HepG2 (cell line): Measurements from ENCODE around the gene PXMP4. TPM values are rescaled to one million over a fixed set of nuclear protein-coding genes. Genes with fewer than 3 reads are reported as not detected.

Experiments used
- EP300 ChIP-seq, 3 experiments: sonication (generic) in 1 of 3; formaldehyde crosslinking in 1 of 3; IDR thresholded peaks; 2 replicates each; pipeline versions ENCODE4 v1.5.1 to v1.6.1; 2011 to 2020; ENCODE audit warnings: low read depth in 2 of 3, low read length in 2 of 3, borderline replicate concordance in 1 of 3, improper control_type of control experiment in 1 of 3, mild to moderate bottlenecking in 1 of 3, missing genetic modification reagents in 1 of 3, moderate library complexity in 1 of 3
- GLI4 ChIP-seq: sonication (generic); formaldehyde crosslinking; IDR thresholded peaks from 2 replicates; pipeline ENCODE4 v1.5.1; 2020; ENCODE audit warnings: missing genetic modification reagents, mild to moderate bottlenecking, moderate library complexity, borderline replicate concordance
- MAF1 ChIP-seq: sonication (generic); formaldehyde crosslinking; IDR thresholded peaks from 2 replicates; pipeline ENCODE4 v1.5.0; 2020; ENCODE audit warnings: missing genetic modification reagents, borderline replicate concordance
- RFXAP ChIP-seq: sonication (generic); formaldehyde crosslinking; IDR thresholded peaks from 2 replicates; pipeline ENCODE4 v1.4.0; 2020; ENCODE audit warnings: missing genetic modification reagents, borderline replicate concordance
- ZNF225 ChIP-seq: sonication (generic); formaldehyde crosslinking; IDR thresholded peaks from 2 replicates; pipeline ENCODE4 v1.4.0; 2020; ENCODE audit warnings: mild to moderate bottlenecking, missing genetic modification reagents
- ZNF253 ChIP-seq: sonication (generic); formaldehyde crosslinking; IDR thresholded peaks from 2 replicates; pipeline ENCODE4 v1.8.0; 2022; ENCODE audit warnings: mild to moderate bottlenecking, missing genetic modification reagents, borderline replicate concordance
- ZNF367 ChIP-seq: sonication (generic); formaldehyde crosslinking; IDR thresholded peaks from 2 replicates; pipeline ENCODE4 v1.4.0; 2020; ENCODE audit warnings: missing genetic modification reagents, borderline replicate concordance
- ZNF569 ChIP-seq: sonication (generic); formaldehyde crosslinking; IDR thresholded peaks from 2 replicates; pipeline ENCODE4 v1.5.0; 2020; ENCODE audit warnings: mild to moderate bottlenecking, missing genetic modification reagents, moderate library complexity, borderline replicate concordance
- ZNF773 ChIP-seq: sonication (generic); formaldehyde crosslinking; IDR thresholded peaks from 2 replicates; pipeline ENCODE4 v1.4.0; 2020; ENCODE audit warnings: missing genetic modification reagents, borderline replicate concordance
- polyA plus RNA-seq, 8 experiments: library from polyadenylated mRNA; depleted of rRNA in 3 of 8; stranded (reverse) in 7 of 8; unstranded in 1 of 8; fragments of >200 nt; fragmentation: Illumina TruSeq in 4 of 8; extraction: Trizol in 4 of 8; gene quantifications; 2 replicates each; pipeline versions ENCODE4 v1.2.1 to v1.2.3, GENCODE V29; 2011 to 2016; ENCODE audit warnings: low read depth in 4 of 8, missing spikeins in 1 of 8, mixed read lengths in 1 of 8; ENCODE audit not compliant: insufficient read depth in 1 of 8
- total RNA-seq, 5 experiments: library from RNA; depleted of rRNA; stranded (reverse); fragments of >200 nt; fragmentation: Illumina TruSeq; extraction: Trizol; gene quantifications; 2 replicates each; pipeline ENCODE4 v1.2.3, GENCODE V29; 2016; ENCODE audit warnings: low read depth in 1 of 5
- TF ChIP-seq, protein P1 (sequence below): IDR thresholded peaks from 2 replicates; pipeline ENCODE4 v1.6.1; 2016; ENCODE audit warnings: missing compliant biosample characterization, missing genetic modification reagents, borderline replicate concordance
- TF ChIP-seq, protein P2 (sequence below): sonication (generic); formaldehyde crosslinking; IDR thresholded peaks from 2 replicates; pipeline ENCODE4 v1.5.1; 2020; ENCODE audit warnings: mild to moderate bottlenecking, missing genetic modification reagents, moderate library complexity
- TF ChIP-seq, protein P3 (sequence below): sonication (generic); formaldehyde crosslinking; IDR thresholded peaks from 2 replicates; pipeline ENCODE4 v1.5.1; 2020; ENCODE audit warnings: missing genetic modification reagents, mild to moderate bottlenecking, borderline replicate concordance
- TF ChIP-seq, protein P4 (sequence below): sonication (generic); formaldehyde crosslinking; conservative IDR thresholded peaks from 2 replicates; pipeline ENCODE4 v1.5.0; 2020; ENCODE audit warnings: missing genetic modification reagents
- TF ChIP-seq, protein P5 (sequence below): sonication (generic); formaldehyde crosslinking; IDR thresholded peaks from 2 replicates; pipeline ENCODE4 v1.4.0; 2020; ENCODE audit warnings: missing genetic modification reagents
- TF ChIP-seq, protein P6 (sequence below): sonication (generic); formaldehyde crosslinking; IDR thresholded peaks from 2 replicates; pipeline ENCODE4 v1.4.0; 2020; ENCODE audit warnings: missing genetic modification reagents, low read depth, mild to moderate bottlenecking, borderline replicate concordance

Gene PXMP4
- total and polyA plus RNA-seq, 2 of the 13 experiments (the other 11 are each of a cell fraction or from before 2014, with no cell fraction given): not detected

DNA sequence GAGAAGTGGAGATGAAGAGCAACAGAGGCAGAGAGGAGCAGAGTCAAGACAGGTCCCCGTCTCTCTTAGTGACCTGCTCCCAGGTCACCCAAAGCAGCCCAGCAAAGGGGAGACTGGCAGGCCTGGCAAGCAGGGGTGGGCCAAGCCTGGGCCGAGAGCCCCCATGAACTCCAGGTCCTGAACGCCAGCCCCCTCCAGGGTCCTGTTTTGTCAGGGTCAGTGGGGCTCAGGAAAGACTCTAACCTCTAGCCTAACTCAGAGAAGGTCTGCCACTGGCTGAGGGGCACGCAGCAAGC, 47.0 kb downstream of the PXMP4 start (continued):
- TF ChIP-seq, protein P1, sequence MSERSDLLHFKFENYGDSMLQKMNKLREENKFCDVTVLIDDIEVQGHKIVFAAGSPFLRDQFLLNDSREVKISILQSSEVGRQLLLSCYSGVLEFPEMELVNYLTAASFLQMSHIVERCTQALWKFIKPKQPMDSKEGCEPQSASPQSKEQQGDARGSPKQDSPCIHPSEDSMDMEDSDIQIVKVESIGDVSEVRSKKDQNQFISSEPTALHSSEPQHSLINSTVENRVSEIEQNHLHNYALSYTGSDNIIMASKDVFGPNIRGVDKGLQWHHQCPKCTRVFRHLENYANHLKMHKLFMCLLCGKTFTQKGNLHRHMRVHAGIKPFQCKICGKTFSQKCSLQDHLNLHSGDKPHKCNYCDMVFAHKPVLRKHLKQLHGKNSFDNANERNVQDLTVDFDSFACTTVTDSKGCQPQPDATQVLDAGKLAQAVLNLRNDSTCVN: no peak
- TF ChIP-seq, protein P2, sequence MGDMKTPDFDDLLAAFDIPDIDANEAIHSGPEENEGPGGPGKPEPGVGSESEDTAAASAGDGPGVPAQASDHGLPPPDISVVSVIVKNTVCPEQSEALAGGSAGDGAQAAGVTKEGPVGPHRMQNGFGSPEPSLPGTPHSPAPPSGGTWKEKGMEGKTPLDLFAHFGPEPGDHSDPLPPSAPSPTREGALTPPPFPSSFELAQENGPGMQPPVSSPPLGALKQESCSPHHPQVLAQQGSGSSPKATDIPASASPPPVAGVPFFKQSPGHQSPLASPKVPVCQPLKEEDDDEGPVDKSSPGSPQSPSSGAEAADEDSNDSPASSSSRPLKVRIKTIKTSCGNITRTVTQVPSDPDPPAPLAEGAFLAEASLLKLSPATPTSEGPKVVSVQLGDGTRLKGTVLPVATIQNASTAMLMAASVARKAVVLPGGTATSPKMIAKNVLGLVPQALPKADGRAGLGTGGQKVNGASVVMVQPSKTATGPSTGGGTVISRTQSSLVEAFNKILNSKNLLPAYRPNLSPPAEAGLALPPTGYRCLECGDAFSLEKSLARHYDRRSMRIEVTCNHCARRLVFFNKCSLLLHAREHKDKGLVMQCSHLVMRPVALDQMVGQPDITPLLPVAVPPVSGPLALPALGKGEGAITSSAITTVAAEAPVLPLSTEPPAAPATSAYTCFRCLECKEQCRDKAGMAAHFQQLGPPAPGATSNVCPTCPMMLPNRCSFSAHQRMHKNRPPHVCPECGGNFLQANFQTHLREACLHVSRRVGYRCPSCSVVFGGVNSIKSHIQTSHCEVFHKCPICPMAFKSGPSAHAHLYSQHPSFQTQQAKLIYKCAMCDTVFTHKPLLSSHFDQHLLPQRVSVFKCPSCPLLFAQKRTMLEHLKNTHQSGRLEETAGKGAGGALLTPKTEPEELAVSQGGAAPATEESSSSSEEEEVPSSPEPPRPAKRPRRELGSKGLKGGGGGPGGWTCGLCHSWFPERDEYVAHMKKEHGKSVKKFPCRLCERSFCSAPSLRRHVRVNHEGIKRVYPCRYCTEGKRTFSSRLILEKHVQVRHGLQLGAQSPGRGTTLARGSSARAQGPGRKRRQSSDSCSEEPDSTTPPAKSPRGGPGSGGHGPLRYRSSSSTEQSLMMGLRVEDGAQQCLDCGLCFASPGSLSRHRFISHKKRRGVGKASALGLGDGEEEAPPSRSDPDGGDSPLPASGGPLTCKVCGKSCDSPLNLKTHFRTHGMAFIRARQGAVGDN (CRISPR knock-in tag): peak; percentile 39; the same call in 1 of the 2 replicates
- 0 out of 2 replicates have a peak, but pooled peaks have one; percentile 1 for TF ChIP-seq ZNF225 (CRISPR knock-in tag)
- TF ChIP-seq EP300 (IDR thresholded peaks at IDR 0.05; ENCODE audit: low read depth in 2 of 2, low read length in 2 of 2): no peak; a peak in 1 of 4 replicates
- TF ChIP-seq EP300 (CRISPR knock-in tag; IDR thresholded peaks at IDR 0.05; ENCODE audit: borderline replicate concordance): no peak
- TF ChIP-seq MAF1 (CRISPR knock-in tag): no peak
- peak; percentile 41; the same call in 1 of the 2 replicates for TF ChIP-seq GLI4
- no peak for TF ChIP-seq ZNF773
- no peak for TF ChIP-seq ZNF569 (CRISPR knock-in tag)
- TF ChIP-seq, protein P3, sequence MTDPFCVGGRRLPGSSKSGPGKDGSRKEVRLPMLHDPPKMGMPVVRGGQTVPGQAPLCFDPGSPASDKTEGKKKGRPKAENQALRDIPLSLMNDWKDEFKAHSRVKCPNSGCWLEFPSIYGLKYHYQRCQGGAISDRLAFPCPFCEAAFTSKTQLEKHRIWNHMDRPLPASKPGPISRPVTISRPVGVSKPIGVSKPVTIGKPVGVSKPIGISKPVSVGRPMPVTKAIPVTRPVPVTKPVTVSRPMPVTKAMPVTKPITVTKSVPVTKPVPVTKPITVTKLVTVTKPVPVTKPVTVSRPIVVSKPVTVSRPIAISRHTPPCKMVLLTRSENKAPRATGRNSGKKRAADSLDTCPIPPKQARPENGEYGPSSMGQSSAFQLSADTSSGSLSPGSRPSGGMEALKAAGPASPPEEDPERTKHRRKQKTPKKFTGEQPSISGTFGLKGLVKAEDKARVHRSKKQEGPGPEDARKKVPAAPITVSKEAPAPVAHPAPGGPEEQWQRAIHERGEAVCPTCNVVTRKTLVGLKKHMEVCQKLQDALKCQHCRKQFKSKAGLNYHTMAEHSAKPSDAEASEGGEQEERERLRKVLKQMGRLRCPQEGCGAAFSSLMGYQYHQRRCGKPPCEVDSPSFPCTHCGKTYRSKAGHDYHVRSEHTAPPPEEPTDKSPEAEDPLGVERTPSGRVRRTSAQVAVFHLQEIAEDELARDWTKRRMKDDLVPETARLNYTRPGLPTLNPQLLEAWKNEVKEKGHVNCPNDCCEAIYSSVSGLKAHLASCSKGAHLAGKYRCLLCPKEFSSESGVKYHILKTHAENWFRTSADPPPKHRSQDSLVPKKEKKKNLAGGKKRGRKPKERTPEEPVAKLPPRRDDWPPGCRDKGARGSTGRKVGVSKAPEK: 0 out of 2 replicates have a peak, but pooled peaks have one; percentile 6
- 0 out of 2 replicates have a peak, but pooled peaks have one; percentile 11 for TF ChIP-seq RFXAP
- TF ChIP-seq, protein P4, sequence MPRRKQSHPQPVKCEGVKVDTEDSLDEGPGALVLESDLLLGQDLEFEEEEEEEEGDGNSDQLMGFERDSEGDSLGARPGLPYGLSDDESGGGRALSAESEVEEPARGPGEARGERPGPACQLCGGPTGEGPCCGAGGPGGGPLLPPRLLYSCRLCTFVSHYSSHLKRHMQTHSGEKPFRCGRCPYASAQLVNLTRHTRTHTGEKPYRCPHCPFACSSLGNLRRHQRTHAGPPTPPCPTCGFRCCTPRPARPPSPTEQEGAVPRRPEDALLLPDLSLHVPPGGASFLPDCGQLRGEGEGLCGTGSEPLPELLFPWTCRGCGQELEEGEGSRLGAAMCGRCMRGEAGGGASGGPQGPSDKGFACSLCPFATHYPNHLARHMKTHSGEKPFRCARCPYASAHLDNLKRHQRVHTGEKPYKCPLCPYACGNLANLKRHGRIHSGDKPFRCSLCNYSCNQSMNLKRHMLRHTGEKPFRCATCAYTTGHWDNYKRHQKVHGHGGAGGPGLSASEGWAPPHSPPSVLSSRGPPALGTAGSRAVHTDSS (CRISPR knock-in tag): no peak
- TF ChIP-seq, protein P5, sequence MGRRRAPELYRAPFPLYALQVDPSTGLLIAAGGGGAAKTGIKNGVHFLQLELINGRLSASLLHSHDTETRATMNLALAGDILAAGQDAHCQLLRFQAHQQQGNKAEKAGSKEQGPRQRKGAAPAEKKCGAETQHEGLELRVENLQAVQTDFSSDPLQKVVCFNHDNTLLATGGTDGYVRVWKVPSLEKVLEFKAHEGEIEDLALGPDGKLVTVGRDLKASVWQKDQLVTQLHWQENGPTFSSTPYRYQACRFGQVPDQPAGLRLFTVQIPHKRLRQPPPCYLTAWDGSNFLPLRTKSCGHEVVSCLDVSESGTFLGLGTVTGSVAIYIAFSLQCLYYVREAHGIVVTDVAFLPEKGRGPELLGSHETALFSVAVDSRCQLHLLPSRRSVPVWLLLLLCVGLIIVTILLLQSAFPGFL (CRISPR knock-in tag): 0 out of 2 replicates have a peak, but pooled peaks have one; percentile 38
- TF ChIP-seq ZNF367 (CRISPR knock-in tag): no peak
- TF ChIP-seq, protein P6, sequence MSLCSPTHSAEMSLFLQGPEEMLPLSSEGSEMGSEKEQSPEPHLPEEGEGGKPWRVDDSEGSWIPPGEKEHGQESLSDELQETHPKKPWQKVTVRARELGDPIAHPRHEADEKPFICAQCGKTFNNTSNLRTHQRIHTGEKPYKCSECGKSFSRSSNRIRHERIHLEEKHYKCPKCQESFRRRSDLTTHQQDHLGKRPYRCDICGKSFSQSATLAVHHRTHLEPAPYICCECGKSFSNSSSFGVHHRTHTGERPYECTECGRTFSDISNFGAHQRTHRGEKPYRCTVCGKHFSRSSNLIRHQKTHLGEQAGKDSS (CRISPR knock-in tag): peak; percentile 6; the same call in 1 of the 2 replicates
- 0 out of 2 replicates have a peak, but pooled peaks have one; percentile 25 for TF ChIP-seq ZNF253 (CRISPR knock-in tag)
